NCI-H226 (cell line): ENCODE results near the gene MAG.
A peak's percentile ranks its signal among the peaks of the same experiment; 100 is the strongest.

ENCODE experiments used
- DNase-seq: peaks from one replicate; pipeline ENCODE4 v3.0.0-alpha.2; 2015

Gene MAG

GRCh38 chr19:35300339-35300649 lies 8.3 kb downstream of the MAG start:
- DNase-seq = no peak

DNA sequence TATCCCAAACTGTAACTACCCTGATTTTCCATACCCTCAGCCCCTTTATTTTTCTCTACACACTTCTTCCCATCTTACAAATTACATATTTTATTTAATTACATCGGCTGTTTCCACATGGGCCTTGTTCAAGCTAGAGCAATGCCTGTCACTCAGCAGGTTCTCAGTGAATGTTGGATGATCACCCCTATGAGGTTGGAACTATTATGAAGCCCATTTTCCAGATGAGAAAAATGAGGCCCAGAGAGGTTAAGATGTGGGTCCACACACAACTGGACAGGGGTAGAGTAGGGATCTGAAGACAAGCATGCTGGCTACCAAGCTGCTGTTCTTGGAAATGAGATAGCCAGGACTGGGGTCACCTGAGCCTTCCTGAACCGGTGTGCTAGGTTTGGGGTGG lies 10.0 kb downstream of the MAG start:
- DNase-seq = no peak

GRCh38 chr19:35302446-35302845 lies 10.5 kb downstream of the MAG start:
- DNase-seq = no peak

DNA sequence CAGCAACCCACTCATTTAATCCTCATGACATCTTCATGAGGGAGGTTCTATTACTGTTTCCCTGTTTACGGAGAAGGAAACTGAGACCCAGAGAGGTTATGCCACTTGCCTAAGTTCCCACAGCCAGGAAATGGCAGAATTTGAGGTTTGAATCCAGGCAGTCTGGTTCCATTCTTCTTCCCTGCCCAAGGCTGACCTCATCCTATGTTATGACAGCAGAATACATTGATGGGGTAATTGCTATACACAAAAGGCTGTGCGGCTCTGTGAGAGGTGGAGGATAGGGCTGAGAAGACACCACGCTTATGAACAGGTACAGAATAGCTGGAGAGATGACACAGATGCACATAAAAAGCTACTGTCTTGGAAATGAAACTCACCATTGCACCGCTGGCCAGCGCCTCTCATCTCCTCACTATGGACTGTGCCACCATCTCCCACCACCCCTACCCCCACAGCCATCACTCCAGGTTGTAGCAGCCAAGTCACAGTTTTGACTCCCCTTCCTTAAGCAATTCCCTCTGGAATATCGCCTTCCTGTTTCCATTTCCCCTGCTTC lies 11.5 kb downstream of the MAG start:
- DNase-seq = no peak

DNA sequence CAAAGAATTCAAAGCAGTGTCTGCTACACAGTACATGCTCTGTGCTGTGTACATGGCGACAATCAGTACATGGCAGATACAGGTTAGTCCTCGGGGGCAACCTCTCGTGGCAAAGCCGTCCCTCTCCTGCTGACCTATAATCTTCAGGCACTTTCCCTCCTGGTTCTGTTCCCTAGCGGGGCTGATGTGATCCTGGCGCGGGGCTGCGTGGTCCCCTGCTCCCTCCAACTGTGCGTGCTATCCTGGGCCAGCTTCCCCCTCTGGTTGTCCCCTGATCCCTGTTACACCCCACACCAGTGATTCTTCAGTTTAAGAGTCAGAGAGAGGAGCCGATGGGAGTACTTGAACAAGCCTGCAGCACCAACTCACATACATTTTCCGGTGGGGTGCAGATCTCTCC lies 12.1 kb downstream of the MAG start:
- DNase-seq = no peak

DNA sequence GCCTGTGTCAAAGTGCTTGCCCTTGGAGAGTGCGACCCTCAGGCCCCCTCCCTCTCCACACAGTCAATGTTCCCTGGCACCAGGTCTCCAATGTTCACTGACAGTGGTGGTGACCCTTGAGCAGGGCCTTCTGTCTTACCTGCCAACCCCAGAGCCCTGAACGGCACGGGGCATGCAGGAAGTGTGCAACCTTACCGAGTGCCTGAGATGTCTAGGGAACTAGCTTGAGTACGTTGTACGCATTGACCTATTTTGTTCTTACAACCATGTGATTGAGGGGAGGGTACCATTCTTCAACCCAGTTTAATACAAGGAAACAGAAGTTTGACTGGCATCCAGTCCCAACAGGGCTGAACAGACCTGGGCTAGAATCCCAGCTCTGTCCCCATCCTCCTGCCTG lies 13.2 kb downstream of the MAG start:
- DNase-seq = no peak

DNA sequence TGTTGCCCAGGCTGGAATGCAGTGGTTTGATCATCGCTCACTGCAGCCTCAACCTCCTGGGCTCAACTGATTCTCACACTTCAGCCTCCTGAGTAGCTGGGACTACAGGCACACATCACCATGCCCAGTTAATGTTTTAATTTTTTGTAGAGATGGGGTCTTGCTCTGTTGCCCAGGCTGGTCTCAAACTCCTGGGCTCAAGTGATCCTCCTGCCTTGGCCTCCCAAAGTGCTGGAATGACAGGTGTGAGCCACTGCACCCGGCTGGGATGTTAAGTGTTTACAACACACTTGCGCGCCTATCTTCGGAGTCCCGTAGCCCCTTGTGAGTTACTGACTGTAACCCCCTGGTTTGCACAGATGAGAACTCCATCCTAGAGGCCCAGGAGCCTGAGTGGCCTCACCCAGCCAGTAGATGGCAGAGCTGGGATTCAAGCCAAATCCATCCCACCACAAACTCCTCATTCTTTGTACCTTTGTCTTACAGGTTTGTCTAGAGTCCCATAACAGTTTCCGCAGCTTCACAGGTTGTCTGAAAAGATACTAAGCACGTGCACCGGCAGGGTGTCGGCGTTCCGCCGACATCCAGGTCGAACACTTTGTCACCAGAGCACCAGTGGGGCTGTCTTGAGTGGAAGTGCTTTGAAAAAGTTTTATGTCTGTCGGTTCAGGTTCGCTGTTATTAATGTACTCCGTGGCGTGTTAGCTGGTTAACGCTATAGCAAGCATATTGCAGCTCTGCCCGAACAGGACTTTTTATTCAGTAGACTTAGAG lies 14.7 kb downstream of the MAG start:
- no peak for DNase-seq

DNA sequence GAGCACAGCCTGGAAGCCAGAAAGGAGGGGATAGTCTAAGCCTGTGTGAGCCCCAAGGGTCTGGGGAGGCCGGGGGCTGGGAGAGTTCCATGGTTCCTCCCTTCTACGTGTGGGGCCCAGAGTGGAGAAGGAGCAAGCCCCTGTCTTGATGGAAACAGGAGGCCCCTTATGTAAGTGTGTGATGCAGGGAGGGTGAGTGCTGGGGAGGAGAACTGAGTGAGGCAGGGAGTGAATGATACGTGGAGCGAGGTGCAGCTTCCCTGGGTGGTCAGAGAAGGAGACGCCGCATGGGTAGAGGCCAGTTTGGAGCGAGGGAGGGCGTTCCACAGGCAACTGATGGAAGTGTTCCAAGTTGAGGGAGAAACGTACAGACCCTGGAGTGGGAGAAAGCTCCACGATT lies 16.0 kb downstream of the MAG start:
- no peak for DNase-seq

DNA sequence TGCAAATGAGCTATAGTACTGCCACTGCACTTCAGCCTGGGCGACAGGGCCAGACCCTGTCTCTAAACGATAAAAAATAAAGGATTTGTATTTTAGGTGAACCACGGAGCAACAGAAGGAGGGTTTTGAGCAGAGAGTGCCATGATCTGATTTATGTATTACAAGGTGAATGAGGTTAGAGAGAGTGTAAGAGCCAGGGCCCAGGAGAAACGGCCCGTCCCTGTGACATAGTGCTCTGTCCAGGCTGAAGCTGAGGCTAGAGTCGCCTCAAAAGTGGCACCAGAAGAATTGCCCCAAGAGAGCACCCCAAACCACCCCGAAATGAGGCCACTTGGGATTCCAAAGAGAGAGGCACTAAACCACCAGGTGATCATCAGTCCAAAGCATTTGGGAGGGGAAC lies 16.9 kb downstream of the MAG start:
- no peak for DNase-seq

GRCh38 chr19:35309481-35310279 lies 17.7 kb downstream of the MAG start:
- peak; percentile 44 for DNase-seq

DNA sequence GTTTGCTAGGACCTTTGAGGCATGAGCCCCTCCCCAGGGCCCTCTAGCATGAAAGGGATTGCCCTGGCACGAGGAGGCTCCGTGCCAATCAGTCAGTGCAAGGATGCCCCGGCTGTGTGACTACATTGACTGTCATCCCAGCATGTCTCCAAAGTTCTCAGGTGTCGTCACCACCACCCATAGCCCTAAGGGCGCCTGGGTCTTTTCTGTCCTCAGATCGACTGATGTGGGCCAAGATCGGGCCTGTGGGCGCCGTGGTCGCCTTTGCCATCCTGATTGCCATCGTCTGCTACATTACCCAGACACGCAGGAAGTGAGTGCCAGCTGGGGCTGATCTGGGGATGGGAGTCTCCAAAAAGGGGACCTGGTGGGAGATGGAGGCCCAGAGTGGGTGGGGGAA lies 18.4 kb downstream of the MAG start:
- no peak for DNase-seq

GRCh38 chr19:35310811-35311465 lies 19.0 kb downstream of the MAG start:
- DNase-seq = no peak

- no peak for DNase-seq
These were observed 20.1 kb downstream of the MAG start for GRCh38 chr19:35311901-35312665.

DNA sequence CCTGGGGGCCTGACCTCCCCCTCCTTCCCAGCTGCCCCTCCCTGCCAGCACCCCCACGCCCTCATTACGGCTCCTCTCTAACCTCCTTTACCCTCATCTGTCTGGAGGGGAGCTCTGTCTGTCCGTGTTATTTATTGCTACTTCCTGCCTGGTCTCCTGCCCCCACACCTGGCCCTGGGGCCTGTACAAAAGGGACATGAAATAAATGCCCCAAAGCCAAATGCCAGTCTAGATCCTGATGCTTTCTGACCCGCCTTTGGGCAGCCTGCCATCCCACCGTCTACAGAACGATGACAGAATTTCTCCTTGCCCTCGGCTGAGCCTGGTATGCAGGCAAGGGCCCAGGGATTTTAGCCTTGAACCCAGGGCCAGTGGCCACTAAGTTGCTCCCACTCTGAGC lies 21.6 kb downstream of the MAG start:
- no peak for DNase-seq

DNA sequence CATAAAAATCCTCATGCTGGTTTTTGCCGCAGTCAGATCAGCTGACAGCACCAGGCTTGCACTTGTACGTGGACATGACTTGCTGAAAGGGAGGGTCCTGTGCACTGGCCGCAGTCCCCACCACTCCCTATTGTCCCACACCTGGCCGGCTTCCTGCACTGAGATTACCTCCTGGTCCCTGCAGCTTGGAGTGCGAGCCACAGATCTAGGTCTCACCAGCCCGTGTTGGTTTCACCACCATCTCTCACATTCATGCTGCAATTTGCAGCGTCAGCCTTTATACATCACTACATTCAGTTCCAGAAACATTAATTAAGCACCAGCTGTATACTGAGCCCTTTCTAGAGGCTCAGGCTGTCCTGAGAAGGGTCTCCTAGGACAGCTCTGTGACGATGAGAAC lies 22.1 kb downstream of the MAG start:
- DNase-seq = no peak

DNA sequence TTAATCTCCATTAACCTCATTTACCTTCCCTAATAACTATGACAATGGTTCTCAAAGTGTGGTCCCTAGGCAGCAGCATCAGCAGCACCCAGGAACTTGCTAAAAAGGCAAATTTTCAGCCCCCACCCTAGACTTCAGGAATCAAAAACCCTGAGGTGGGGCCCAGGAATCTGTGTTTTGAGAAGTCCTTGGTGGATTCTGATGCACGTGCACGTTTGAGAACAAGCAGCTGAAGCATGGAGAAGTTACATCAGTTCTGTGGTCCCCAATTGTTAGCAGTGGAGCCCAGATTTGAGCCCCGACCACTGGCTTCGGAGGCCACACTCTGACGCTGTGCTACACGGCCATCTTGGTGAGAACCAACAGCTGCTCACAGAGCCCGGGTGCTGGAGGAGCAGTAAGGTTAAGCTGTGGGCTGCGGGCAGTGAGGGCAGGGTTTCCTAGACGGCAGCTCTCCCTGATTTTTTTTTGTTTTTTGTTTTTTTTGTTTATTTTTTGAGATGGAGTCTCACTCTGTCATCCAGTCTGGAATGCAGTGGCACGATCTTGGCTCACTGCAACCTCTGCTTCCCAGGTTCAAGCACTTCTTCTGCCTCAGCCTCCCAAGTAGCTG lies 23.0 kb downstream of the MAG start:
- no peak for DNase-seq

DNA sequence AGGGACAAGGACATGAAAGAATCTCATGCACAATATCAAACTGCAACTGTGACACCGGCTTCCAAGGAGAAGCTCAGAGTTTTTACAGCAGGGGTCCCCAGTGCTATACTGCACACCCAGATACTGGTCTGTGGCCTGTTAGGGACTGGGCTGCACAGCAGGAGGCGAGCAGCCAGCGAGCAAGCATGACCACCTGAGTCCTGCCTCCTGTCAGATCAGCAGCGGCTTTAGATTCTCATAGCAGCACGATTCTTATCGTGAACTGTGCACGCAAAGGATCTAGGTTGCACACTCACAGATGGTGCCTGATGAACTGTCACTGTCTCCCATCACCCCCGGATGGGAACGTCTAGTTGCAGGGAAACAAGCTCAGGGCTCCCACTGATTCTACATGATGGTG lies 23.9 kb downstream of the MAG start:
- no peak for DNase-seq

- DNase-seq = no peak
These were observed 24.6 kb downstream of the MAG start for GRCh38 chr19:35316560-35316959.

GRCh38 chr19:35317464-35318043 lies 25.6 kb downstream of the MAG start:
- DNase-seq = no peak

DNA sequence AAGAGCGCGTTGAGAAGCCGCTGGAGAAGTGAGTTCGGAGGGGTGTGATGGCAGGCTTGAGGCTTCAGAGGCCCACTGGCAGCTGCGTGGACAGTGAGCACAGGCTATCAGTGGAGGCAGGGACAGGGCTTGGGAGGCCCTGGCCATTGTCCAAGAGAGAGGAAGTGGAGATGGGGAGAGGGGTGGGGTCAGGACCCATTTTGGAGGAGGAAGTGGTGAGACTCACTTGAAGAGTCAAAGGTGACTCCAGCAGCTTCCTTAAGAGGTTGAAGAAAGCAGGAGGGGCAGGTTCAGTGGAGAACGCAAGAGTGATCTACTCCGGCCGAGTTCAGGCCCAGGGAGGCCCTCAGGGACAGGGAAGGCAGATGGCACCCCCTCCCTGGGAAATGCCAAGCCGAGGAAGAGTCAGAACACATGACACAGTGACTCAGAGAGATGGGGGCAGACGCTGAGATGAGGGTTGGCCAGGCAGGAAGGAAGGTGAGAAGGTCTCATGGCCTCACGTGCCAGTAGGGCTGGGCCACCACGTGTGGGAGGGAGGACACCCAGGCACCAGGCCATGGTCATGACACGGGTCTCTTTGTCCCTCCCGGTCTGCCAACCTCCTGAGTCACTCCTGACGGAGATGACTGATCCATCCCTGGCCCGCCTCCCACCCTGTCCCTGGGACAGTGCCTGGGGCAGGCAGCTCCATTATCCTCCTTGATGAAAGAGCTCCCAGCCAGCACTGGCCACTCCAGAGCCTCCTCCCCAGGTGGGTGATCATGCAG lies 26.9 kb downstream of the MAG start:
- peak; percentile 54 for DNase-seq

DNA sequence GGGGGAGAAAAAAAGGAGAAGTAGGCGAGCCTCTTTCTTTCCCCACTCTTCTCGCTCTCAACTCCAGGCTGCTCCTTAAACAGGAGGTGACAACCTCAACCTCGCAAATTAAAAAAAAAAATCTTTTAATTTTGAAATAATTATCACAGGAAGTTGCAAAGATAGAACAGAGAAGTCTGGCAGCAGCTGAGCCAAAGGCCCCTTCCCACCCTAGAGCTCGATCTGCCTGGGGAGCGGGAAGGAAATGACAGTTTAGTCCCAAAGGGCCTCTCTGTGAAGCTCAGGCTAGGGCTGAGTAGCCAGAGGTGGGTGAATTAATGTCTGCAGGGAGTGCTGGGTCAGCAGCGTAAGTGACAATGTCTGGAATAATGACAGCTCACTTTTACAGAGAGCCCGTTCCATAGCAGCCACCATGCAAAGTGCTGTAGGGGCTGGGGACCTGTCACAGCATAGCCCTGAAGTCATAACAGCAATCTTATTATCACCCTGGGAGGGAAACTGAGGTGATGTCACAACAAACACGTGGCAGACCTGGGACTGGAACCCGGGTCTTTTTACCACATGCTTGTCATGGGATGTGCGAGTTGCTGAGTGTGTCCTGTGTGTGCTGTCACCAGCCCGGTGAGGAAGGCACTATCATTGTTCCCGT lies 28.2 kb downstream of the MAG start:
- no peak for DNase-seq
